HG03442 (cell line): ENCODE results near the gene CTNNA2.

Source experiments
- ATAC-seq: cut with Tn5 transposase; IDR thresholded peaks from one replicate; pipeline ENCODE4 v1.9.1; 2021; ENCODE audit warnings: mild to moderate bottlenecking, moderate library complexity; ENCODE audit not compliant: unreplicated experiment

Gene CTNNA2

GRCh38 chr2:80579756-80580155 lies 1066.9 kb downstream of the CTNNA2 start:
- ATAC-seq, result no peak

DNA sequence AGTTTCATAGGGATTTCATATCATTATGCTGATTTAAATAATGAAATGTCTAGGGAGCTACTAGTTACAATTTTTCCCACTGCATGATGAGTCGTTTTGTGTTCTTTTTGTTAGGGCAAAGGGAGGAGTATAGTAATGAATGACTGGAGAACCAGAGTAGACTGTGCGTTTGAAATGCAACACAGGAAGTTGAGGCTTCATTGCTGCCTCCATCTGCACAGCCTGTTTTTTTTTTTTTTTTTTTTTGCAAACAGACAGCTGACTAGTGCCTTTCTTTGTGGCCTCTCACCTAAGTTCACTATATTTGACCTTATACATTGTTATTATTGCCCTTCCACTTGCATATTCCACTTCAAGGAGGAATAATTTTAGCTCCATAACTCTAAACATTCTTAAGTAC lies 1078.4 kb downstream of the CTNNA2 start:
- no peak for ATAC-seq

GRCh38 chr2:80592106-80592505 lies 1079.3 kb downstream of the CTNNA2 start:
- ATAC-seq, result no peak

DNA sequence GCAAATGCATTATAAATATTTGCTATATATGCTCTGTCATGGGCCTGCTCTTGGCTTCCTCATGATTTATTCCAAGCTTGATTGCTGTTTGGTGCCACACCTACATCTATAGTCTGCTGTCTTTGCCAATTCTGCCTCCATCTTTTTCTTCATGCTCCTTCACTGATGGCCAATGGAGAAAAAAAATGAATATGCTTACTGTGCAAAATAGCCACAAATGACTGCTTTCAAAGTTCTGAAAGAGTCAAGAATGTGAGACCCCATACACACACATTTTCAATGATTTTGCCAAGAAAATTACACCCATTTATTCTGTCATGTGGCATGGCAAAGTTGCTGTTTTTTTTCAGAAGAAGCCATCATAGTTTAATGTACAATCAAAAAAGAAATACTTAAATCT lies 1097.3 kb downstream of the CTNNA2 start:
- ATAC-seq, result no peak

DNA sequence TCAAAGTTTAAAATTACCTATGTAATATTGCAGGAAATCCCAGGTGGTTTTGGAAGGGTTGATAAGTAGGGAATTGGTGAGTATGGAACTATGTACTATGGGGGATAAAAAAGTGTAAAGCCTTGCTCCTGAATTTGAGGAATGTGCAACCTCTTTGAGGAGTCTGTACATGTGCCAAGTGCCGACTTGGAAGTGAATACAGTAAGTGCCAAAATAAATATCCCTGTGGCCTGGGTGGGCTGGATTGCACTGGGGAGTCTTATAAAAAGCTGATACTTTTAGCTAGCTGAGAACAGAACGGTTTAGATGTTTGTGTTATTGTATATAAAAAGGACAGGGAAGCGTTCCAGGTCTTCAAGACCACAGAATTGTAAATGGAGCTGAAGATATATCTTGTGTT lies 1108.8 kb downstream of the CTNNA2 start:
- ATAC-seq, result no peak

- ATAC-seq, result no peak
Measured at GRCh38 chr2:80624062-80624461, 1111.2 kb downstream of the CTNNA2 start.

- ATAC-seq, result no peak
Measured at GRCh38 chr2:80634590-80634989, 1121.7 kb downstream of the CTNNA2 start.

GRCh38 chr2:80638783-80639182 lies 1125.9 kb downstream of the CTNNA2 start:
- no peak for ATAC-seq

- ATAC-seq, result no peak
Measured at GRCh38 chr2:80642465-80642864, 1129.6 kb downstream of the CTNNA2 start.

GRCh38 chr2:80643598-80643997 lies 1130.7 kb downstream of the CTNNA2 start:
- no peak for ATAC-seq

- ATAC-seq, result no peak
Measured at GRCh38 chr2:80651435-80651834, 1138.6 kb downstream of the CTNNA2 start.

- no peak for ATAC-seq
Measured at GRCh38 chr2:80655265-80655664, 1142.4 kb downstream of the CTNNA2 start.

GRCh38 chr2:80670763-80671162 lies 1157.9 kb downstream of the CTNNA2 start:
- no peak for ATAC-seq

GRCh38 chr2:80687524-80687923 lies 1174.7 kb downstream of the CTNNA2 start:
- ATAC-seq, result no peak

DNA sequence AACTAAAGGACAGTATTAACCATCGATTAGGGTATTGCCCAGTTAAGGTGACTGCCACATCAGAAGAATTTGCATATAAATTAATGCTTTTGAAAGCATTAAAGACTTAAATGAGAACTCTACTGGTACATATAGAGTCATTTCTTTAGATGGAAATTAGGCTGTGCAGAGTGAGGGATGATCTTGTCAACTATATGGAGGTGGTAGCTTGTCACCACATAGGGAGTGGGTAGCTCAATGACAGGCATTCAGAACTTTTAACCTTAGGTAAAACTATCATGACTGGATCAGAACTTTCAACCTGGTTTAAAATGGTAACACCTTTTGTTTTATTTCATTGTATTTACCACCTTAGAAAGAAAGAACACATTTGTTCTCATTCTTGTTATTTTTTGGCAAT lies 1176.3 kb downstream of the CTNNA2 start:
- ATAC-seq, result no peak
